Anterior cingulate cortex (tissue), 58 donors: ENCODE measurements around the gene MRPL49.

Experiments
- DNase-seq, 58 donors: peaks; one replicate each; lab custom pipeline; 2025; lab: John Stamatoyannopoulos, UW

The MRPL49 gene

DNA sequence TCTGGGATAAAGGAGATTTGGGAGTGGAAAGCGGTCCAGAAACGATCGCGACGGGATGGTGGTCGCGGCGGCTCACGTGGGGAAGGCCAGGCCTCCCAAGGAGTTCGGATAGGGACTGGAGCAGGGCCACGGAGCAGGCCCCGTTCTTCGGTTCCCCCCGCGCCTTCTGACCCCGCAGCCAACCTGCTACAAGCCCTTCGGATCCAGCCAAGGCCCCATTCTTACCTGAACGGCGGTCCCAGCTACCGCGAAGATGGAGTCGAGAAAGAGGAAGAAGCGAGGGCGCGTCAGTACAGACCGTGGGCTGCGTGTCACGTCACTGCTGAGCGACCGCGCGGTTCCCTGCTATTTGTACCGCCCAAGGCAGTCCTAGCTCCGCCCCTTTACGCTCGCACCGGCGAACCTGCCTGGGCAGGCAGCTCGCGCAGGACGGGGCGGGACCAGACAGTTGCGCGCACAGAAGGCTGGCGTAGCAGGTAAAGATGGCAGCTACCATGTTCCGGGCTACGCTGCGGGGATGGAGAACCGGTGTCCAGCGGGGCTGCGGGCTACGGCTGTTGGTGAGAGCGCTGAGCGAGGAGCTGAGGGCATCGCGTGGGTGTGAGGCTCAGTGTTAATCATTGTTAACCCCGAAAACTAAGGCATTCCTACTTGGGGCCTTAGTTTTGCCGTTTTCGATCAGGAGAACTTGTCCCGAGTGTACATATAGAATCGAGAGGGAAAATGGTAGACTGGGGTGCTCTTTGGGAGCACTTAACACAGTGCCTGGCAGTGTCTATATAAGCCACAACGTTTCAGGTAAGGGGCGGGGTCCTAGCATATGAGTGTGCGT is at the start of gene MRPL49, which contains the start of gene FAU:
MRPL49 (plus strand) TSS at position 457 of the 832 bp plus-strand sequence; CDS start at position 483, 26 bp downstream.
FAU (minus strand) TSS at position 270 of the 832 bp plus-strand sequence. CDS start 321 bp downstream, outside the sequence.
- peak; percentile 71 to 99 (median 93) for DNase-seq

DNA sequence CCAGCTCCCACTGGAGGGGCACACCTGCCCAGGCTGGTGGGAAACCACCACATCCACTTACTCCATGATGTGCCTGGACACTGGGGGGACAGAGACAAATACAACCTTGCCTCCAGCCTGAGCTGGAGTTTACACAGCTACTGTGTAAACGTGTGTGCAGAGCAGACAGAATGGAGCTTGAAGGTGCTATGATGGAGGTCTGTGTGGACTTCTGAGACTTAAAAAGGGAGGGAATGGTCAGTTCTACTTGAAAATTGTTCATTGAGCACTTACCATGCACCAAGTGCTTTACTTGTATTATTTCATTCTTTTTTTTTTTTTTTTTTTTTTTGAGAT is 49.5 kb upstream of the MRPL49 start:
- DNase-seq = no peak

DNA sequence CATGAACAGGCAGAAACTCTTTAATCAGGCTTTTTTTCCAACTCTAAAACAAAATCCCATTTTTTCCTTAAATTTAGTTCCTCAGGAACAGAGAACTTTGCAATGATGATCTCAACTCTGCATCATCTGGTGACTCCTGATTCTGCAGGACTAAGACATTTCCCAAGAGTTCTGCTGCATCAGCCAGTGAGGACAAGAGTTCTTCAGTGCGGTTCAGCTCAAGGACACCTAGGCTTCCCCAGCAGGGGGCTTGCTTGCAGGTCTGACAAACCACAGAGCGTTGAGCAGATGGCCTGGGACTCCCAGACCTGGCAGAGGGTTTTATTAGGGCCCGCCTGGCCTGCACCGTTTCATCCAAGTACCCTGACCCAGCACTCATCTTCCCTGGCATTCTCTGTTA is 44.7 kb upstream of the MRPL49 start:
- DNase-seq = no peak

DNA sequence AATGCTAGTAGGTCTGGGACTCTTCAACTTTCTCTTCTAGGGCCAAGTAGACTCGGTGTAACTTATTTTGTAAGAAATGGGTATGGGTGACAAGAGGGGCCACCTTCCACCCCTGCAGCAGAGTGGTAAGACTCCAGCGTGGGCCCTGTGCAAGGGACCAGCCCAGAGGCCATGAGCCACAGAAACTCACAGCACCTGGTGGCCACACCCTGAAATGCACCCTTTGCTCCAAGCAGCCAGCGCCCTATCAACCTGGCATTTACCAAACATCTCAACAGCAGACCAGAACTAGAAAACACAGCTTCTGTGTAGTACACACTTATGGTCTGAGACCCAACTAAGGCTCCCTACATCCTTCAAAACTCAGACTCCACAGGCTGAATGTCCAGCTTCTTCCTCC is 44.0 kb upstream of the MRPL49 start:
- DNase-seq = no peak

DNA sequence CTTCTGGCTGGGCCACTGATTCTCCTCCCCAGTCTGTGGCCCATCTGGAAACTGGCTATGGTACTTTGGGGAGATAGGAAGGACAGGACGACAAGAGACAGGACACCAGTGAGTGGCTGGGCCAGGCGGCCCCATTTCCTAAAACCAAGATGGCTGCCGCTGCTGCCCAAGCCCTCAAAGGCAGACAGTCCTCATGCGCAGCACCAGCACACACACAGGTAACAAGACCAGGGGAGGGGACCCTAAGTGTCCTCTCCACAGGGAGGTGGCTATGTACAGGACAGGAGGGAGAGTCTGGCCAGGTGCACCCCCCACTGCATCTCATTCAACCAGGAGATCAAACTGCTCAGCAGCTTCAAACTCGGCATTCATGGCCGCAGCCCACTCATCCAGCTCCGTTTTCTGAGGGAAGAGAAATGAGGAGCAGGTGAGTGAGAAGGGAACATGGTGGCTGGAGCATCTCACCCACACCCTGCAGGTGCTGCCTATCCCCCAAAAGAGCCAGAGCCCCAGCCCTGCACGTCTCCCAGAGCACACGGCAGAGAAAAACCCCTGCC is 43.3 kb upstream of the MRPL49 start:
- no peak for DNase-seq

DNA sequence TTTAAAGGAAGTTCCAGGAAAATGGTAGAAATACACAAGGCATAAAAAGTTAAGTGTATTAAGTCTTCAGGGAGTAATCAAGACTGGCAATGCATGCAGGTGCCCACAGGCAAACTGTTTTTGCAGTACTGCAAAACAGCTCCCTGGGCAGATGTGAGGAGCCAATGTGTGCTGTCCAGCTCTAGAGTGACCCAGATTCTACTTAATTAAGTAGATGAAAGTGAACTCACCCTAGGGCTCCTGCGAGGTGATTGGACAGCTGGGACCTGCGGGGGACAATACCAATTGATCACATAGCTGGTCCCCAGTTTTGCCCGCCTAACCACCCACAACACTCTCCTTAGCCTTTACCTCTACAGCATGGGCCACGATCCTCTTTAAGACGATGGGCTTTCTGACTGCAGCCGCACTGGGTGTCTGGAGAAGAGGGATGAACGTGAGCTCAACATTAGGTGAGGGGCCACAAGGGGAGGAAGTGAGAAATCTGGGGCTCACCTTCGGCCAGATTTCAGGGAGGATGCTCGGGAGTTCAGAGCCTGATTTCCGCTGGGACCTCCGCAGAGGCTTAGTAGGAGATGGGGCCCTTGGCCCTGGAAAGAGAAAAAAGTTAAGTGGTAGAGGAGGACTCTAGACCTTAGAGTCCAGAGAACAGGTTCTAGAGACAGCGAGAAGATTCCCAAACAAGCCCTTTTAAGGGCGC is 38.8 kb upstream of the MRPL49 start:
- peak in 1 of 58 donors; percentile 8 for DNase-seq

DNA sequence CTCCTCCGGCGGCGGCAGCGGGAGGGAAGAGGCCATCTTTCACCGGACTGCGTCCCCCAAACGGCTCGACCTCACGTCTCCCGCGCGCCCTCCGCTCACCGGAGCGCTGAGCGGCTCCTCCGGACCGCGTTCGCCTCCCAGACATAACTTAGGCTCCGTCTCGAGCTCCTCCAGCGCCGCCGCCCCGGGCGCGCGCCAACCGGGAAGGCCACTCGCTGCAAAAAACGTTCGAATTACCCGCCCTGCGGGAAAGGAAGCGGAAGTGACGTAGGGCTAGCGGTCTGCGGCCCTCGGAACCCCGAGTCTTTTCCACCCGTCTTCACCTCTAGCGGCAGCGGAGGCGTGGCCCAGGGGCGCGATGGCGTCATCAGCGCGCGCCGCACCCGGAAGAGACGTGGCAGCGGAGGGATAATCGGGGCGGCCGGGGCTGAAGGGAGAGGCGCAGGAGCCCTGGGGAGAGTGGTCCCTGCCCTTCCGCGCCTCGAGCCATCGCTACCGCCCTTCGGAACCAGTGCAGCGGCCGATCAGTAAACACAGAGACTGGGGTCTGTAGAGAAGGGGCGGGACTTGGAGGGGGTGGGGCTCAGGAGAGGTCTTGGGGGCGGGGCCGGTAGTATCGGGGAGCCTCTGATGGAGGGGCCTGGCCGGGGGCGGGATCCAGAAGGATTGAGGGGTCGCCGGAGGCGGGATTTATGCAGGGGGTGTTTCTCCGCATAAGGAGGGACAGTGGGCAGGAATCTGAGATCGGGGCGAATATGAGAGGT is 38.1 kb upstream of the MRPL49 start, which contains the start of the genes CDCA5 and ZFPL1:
CDCA5 (minus strand) TSS at position 207 of the 764 bp plus-strand sequence; CDS start at position 145, 62 bp downstream.
ZFPL1 (plus strand) TSS at position 389 of the 764 bp plus-strand sequence. CDS start 477 bp downstream, outside the sequence.
- peak; percentile 71 to 97 (median 92) for DNase-seq

DNA sequence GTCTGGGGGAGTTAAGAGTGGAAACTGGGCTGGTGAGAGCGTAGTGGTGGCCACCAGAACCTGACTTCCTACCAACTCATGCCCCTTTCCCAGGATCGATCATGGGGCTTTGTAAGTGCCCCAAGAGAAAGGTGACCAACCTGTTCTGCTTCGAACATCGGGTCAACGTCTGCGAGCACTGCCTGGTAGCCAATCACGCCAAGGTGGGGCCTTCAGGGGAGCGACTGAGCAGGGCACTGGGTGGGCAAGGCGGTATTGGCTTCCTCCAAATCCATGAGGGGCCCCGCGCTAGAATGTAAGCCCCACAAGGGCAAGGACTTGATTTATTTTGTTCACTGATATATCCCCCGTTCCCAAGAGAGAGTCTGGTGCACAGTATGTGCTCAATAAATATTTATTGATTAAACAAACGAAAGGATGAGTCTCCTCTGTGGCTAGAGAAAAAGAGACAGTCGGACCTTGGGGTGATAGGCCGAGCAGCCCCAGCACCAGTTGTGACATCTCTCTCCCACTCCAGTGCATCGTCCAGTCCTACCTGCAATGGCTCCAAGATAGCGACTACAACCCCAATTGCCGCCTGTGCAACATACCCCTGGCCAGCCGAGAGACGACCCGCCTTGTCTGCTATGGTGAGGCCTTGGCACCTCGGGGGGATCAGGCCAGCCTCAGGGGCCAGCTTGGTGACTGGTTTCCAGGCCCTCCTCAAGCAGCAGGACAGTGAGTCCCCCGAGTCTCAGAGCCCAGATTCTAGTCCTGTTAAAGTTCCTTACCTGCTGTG is 37.3 kb upstream of the MRPL49 start:
- DNase-seq = no peak

DNA sequence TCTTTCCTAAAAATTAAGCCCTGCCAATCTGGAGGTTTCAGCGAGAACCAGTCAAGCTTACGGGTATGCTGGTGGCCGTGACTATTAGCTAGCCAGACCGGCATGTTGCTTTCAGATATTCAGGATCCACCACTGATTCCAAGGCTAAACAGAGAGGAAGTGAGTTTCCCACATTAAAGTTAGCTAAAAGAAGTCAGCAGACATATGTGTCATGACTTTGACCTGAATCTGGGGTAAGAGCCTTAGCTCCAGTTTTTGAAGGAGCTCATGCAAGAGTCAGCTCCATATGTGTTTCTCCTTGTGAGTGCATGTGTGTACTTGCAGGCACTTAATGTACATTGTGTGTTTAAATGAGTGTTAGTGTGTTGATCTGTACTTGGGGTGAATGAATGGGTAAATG is 36.7 kb upstream of the MRPL49 start:
- DNase-seq = no peak

DNA sequence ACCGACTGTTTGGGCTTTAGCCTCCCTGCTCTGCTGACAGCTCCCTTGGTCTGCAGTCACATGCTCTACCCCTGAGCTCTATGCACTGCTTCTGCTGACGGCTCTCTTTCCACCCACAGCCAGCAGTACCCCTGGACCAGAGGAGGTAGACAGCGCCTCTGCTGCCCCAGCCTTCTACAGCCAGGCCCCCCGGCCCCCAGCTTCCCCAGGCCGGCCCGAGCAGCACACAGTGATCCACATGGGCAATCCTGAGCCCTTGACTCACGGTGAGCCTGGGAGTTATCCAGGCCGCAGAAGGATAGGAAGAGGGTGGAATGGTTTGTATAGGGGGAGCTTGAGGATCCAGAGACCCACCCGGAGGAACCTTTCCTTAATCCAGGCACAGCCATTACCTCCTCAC is 35.3 kb upstream of the MRPL49 start:
- no peak for DNase-seq

DNA sequence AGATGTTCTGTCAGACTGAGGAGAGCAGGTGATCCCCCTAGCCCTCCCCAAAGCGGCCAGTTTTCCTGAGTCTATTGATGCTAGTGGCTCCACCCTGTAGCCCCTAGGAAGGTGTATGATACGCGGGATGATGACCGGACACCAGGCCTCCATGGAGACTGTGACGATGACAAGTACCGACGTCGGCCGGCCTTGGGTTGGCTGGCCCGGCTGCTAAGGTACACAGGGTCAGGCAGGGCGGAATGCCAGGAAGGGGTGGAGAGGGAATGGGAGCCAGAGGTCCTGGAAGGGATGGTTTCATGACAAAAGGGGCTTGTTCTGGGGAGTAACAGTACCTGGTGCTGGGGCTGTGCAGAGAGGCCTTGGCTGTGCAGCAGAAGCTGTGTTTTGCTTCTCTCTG is 34.9 kb upstream of the MRPL49 start:
- DNase-seq = no peak

DNA sequence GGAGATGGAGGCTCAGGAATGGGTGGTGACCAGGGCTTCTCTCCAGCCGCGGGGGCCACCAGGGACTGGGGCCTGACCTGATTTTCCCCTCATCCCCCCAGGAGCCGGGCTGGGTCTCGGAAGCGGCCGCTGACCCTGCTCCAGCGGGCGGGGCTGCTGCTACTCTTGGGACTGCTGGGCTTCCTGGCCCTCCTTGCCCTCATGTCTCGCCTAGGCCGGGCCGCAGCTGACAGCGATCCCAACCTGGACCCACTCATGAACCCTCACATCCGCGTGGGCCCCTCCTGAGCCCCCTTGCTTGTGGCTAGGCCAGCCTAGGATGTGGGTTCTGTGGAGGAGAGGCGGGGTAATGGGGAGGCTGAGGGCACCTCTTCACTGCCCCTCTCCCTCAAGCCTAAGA is 34.3 kb upstream of the MRPL49 start:
- DNase-seq = no peak

DNA sequence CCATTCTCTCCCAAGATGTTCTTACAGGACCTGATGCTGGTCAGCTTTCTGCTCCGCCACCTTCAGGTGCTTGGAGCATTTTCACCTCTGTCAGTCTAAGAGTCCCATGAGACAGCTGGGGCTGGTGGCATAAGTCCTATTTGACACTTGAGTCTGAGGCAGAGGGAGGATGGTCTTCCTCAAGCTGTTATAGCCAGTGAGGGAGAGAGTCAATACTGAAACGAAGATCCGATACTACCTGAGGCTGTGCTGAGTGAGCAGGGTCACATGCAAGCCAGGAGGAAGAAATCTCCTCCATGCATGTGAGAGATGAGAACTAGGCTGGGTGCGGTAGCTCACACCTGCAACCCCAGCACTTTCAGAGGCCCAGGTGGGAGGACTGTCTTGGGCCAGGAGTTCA is 32.5 kb upstream of the MRPL49 start:
- DNase-seq = no peak

DNA sequence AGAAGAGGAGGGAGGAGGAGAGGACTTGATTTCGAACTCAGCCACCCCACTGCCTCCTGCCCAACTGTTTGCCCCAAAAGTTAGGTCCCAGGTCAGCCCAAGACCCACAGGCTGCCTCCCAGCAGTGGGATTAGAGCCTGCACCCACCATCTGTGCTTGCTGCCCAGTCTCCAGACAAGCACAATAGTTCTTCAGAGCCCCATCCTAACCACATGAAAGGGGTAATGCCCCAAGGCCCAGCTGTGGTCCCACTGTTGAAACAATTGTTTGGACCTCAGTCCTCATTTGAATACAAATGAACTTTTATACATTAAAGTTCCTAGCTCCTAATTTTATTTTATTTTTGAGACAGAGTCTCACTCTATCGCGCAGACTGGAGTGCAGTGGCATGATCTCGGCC is 31.5 kb upstream of the MRPL49 start:
- peak in 26 of 58 donors; percentile 6 to 71 (median 30) for DNase-seq

DNA sequence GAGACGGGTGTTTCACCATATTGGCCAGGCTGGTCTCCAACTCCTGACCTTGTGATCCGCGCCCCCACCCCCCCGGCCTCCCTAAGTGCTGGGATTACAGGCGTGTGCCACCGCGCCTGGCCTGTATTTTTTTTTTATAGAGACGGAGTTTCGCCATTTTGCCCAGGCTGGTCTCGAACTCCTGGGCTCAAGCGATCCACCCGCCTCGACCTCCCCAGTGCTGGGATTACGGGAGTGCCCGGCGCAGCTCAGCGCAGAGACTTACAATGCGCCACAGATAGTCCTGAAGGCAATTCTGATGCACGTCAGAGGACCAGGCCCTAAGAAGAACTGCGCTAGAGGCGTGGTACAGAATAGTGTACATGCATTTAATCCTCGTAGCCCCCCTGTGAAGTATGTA is 26.7 kb upstream of the MRPL49 start:
- no peak for DNase-seq

DNA sequence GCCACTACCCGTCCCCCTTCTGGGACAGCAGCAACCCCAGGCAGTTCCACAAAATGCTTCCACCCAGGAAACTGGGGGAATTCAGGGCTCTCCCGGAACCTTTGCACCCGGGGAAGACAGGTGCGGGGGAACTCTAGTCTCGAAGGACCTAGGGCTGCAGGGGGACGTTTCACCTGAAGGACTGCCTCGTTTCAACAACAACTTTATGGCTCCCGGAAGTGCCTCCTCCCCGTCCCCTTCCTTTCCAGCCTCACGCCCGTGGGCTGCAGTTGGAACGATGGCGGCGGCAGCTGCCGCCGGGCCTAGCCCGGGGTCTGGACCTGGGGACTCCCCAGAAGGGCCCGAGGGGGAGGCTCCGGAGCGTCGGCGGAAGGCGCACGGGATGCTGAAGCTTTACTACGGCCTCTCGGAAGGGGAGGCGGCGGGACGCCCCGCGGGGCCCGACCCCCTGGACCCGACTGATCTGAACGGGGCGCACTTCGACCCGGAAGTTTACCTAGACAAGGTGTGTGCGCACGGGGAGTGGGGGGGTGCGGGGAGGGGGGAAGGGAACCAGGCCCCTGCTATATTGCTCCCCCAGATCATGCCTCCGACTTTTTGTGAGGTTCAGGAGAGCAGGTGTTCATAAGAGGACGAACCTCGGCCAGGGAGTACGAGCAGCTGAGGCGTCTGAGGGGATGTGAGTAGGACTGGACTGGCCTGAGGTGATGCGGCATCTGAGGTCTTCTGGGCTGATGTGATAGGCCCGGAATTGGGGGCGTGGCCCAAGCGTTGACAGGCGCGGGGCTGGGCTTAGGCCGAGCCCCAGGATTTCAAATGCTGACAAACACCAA is 25.9 kb upstream of the MRPL49 start, which contains the start of gene VPS51:
VPS51 (plus strand) TSS at position 241 of the 833 bp plus-strand sequence; CDS start at position 278, 37 bp downstream.
- DNase-seq = peak; percentile 38 to 90 (median 80)

DNA sequence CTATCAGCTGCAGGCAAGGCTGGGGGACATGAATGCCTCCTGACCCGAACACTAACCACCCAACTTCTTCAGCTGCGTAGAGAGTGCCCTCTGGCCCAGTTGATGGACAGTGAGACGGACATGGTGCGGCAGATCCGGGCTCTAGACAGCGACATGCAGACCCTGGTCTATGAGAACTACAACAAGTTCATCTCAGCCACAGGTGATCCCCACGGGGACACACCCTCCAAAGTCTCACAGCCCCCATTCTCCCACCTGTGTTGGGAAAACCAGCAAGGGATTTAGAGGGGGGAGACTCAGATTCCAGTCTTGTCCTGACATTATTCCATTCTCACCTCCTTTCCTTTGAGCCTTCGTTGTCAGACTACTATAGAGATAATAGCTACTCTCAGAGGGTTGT is 25.2 kb upstream of the MRPL49 start:
- no peak for DNase-seq

DNA sequence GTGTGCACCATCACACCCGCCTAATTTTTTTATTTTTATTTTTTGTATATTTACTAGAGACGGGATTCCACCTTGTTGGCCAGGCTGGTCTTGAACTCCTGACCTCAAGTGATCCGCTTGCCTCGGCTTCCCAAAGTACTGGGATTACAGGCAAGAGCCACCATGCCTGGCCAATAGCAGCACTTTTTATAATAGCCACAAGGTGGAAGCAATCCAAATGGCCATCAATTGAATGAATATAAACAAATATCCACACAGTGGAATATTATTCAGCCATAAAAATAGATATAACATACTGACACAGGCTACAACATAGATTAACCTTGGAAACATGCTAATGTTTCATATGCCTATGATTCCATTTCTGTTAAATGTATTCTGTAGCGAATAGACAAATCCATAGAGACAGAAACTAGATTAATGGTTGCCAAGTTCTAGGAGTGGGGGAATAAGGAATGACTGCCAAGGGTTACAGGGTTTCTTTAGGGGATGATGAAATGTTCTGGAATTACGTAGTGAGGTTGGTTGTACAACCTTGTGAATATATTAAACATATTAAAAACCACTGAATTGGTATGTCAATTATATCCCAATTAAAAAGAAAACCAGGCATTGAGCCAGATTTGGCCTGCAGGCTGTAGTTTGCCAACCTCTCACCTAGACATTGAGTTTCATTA is 21.3 kb upstream of the MRPL49 start:
- no peak for DNase-seq
